Activated CD4-positive, alpha-beta memory T cell treated with anti-CD3 and anti-CD28 coated beads for 36 hours (primary cell): Measurements from ENCODE around the gene STMN3. TPM values are rescaled to one million over a fixed set of nuclear protein-coding genes. Genes with fewer than 3 reads are reported as not detected.

Source experiments
- CTCF ChIA-PET: fragments of 350-600 bp; sonication (Branson Sonifier 250); formaldehyde crosslinking; loops from one replicate; lab custom pipeline; 2021; ENCODE audit warnings: antibody characterized with exemption, inconsistent platforms; lab: Charles Lee
- POLR2A ChIA-PET: fragments of 350-600 bp; sonication (Branson Sonifier 250); formaldehyde crosslinking; loops from one replicate; lab custom pipeline; 2021; ENCODE audit warnings: antibody characterized with exemption; lab: Charles Lee
- DNase-seq: peaks from one replicate; pipeline ENCODE4 v3.0.0-alpha.2; 2020
- H3K27ac Mint-ChIP-seq: one replicate; pipeline ENCODE4 v1.8.0; 2021; ENCODE audit warnings: mixed read lengths
- H3K27me3 Mint-ChIP-seq: one replicate; pipeline ENCODE4 v1.8.0; 2021; ENCODE audit warnings: mixed read lengths
- H3K36me3 Mint-ChIP-seq: one replicate; pipeline ENCODE4 v1.8.0; 2021; ENCODE audit warnings: mixed read lengths
- H3K4me1 Mint-ChIP-seq: one replicate; pipeline ENCODE4 v1.8.0; 2021; ENCODE audit warnings: low read depth, mixed read lengths
- H3K4me3 Mint-ChIP-seq: one replicate; pipeline ENCODE4 v1.8.0; 2021; ENCODE audit warnings: mild to moderate bottlenecking, mixed read lengths
- H3K9me3 Mint-ChIP-seq: one replicate; pipeline ENCODE4 v1.8.0; 2021; ENCODE audit warnings: mixed read lengths
- intact Hi-C: fragments of 100-400 bp; cut with micrococcal nuclease; formaldehyde crosslinking; loops from one replicate; pipeline ENCODE4 v1.15.1; 2023
- total RNA-seq, 2 experiments: library from RNA; stranded (reverse); gene quantifications; one replicate each; pipeline ENCODE4 v1.2.3, GENCODE V29; 2021

The STMN3 gene
- total RNA-seq, 2 experiments from 2014 or later = 17.3 to 18.0 TPM

DNA sequence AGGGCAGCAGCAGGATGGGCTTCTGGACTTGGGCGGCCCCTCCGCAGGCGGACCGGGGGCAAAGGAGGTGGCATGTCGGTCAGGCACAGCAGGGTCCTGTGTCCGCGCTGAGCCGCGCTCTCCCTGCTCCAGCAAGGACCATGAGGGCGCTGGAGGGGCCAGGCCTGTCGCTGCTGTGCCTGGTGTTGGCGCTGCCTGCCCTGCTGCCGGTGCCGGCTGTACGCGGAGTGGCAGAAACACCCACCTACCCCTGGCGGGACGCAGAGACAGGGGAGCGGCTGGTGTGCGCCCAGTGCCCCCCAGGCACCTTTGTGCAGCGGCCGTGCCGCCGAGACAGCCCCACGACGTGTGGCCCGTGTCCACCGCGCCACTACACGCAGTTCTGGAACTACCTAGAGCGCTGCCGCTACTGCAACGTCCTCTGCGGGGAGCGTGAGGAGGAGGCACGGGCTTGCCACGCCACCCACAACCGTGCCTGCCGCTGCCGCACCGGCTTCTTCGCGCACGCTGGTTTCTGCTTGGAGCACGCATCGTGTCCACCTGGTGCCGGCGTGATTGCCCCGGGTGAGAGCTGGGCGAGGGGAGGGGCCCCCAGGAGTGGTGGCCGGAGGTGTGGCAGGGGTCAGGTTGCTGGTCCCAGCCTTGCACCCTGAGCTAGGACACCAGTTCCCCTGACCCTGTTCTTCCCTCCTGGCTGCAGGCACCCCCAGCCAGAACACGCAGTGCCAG lies 43.6 kb upstream of the STMN3 start, which contains the start of gene TNFRSF6B:
TNFRSF6B (plus strand) TSS at position 25 of the 729 bp plus-strand sequence; CDS start at position 141, 116 bp downstream.
- ChIA-PET POLR2A (interaction anchor here (0.6 to 1.9 kb wide), 3 partner anchors 10 to 366 kb away, joined by 3 to 8 read pairs (median 3); partner anchors contain the start of gene TCEA2), CTCF (interaction anchor here (0.7 kb wide), 2 partner anchors 14 to 167 kb away, joined by 3 read pairs; no protein-coding TSS in a partner anchor)
- Mint-ChIP-seq H3K27me3 (no peaks in the 10 kb centered on the region), H3K4me3 (peak within 1 kb of the TSS; percentile 59), H3K36me3 (peaks cover 19% of the 10 kb centered on the region), H3K4me1 (peaks cover 44% of the 10 kb centered on the region), H3K27ac (peak within 1 kb of the TSS; percentile 70), H3K9me3 (no peaks in the 10 kb centered on the region)
- peak; percentile 36 for DNase-seq
- intact Hi-C loops = loop anchor here (5.0 kb wide), 2 partner anchors 59 to 159 kb away; partner anchors contain the start of gene PTK6

DNA sequence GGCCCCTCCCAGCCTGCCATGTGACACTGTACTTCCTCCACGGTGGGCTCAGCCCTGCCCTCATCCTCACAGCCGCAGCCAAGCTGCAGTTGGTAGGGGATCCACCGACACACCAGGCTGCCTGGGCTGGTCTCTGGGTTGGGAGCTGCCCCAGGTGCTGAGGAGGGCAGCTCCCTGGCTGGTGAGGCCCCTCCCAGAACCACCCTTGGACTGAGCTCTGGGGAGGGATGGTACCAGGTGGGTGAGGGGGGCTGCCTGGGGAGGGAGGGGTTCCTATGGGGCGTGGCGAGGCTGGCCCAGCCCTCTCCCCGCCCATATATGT lies 43.0 kb upstream of the STMN3 start:
- Mint-ChIP-seq H3K27ac (no peak overlapping the region), H3K36me3 (peaks cover 20% of the 10 kb centered on the region), H3K9me3 (no peaks in the 10 kb centered on the region), H3K27me3 (no peaks in the 10 kb centered on the region), H3K4me3 (peak overlapping the region; percentile 12), H3K4me1 (peaks cover 41% of the 10 kb centered on the region)
- POLR2A ChIA-PET = interaction anchor here (1.9 kb wide), 1 partner anchor 9 kb away, joined by 8 read pairs; no protein-coding TSS in a partner anchor
- CTCF ChIA-PET = no interaction called here
- DNase-seq = peak; percentile 52
- intact Hi-C loops = loop anchor here (5.0 kb wide), 2 partner anchors 59 to 159 kb away; partner anchors contain the start of gene PTK6

DNA sequence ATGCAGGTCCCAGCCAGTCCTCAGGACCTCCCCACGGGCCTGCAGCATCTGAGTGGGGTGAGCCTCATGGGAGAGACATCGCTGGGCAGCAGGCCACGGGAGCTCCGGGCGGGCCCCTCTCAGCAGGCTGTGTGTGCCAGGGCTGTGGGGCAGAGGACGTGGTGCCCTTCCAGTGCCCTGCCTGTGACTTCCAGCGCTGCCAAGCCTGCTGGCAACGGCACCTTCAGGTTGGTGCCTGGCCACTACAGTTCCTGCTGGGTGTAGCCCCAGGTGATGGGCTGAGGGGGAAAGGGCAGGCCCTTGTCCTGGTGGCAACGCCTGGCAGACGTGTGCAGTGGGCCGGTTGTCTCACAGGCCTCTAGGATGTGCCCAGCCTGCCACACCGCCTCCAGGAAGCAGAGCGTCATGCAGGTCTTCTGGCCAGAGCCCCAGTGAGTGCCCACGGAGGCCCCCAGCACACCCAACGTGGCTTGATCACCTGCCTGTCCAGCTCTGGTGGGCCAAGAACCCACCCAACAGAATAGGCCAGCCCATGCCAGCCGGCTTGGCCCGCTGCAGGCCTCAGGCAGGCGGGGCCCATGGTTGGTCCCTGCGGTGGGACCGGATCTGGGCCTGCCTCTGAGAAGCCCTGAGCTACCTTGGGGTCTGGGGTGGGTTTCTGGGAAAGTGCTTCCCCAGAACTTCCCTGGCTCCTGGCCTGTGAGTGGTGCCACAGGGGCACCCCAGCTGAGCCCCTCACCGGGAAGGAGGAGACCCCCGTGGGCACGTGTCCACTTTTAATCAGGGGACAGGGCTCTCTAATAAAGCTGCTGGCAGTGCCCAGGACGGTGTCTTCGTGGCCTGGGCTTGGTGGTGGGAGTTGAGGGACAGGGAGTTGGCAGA lies 42.4 kb upstream of the STMN3 start:
- Mint-ChIP-seq H3K27ac (no peak overlapping the region), H3K27me3 (no peaks in the 10 kb centered on the region), H3K36me3 (peaks cover 21% of the 10 kb centered on the region), H3K4me1 (peaks cover 37% of the 10 kb centered on the region), H3K9me3 (no peaks in the 10 kb centered on the region), H3K4me3 (no peak overlapping the region)
- ChIA-PET POLR2A (interaction anchor here (0.6 to 1.9 kb wide), 3 partner anchors 9 to 955 kb away, joined by 3 to 8 read pairs (median 4); partner anchors contain the start of gene LIME1), CTCF (no interaction called here)
- intact Hi-C loops = loop anchor here (5.0 kb wide), 2 partner anchors 58 to 158 kb away; partner anchors contain the start of gene PTK6
- no peak for DNase-seq

DNA sequence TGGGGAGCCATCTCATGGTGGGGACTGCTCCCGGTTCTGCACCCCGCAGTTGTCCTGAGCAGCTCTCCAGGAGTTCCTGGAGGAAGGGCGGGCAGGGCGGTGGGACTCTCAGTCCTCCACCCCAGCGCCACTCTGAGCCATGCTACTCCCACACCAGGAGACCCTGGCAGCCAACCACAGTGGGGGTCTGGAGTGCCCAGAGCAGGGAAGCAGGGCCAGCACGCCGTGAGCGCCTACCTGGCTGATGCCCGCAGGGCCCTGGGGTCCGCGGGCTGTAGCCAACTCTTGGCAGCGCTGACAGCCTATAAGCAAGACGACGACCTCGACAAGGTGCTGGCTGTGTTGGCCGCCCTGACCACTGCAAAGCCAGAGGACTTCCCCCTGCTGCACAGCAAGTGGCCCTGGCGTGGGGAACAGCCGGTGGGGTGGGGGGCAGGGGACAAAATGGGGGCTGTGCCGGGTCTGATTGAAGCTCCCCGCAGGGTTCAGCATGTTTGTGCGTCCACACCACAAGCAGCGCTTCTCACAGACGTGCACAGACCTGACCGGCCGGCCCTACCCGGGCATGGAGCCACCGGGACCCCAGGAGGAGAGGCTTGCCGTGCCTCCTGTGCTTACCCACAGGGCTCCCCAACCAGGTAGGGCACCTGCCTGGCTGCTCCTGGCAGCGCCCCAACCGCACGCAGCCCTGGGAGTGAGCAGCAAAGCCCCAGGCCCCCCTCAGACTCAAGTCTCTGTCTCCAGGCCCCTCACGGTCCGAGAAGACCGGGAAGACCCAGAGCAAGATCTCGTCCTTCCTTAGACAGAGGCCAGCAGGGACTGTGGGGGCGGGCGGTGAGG lies 41.6 kb upstream of the STMN3 start:
- H3K4me3 Mint-ChIP-seq = no peak overlapping the region
- no peaks in the 10 kb centered on the region for H3K27me3 Mint-ChIP-seq
- POLR2A ChIA-PET = interaction anchor here (1.0 kb wide), 1 partner anchor 42 kb away, joined by 3 read pairs; the partner anchor contains the start of gene LIME1
- H3K36me3 Mint-ChIP-seq = peaks cover 21% of the 10 kb centered on the region
- intact Hi-C loops = loop anchor here (5.0 kb wide), 2 partner anchors 58 to 158 kb away; partner anchors contain the start of gene PTK6
- peaks cover 31% of the 10 kb centered on the region for H3K4me1 Mint-ChIP-seq
- H3K27ac Mint-ChIP-seq = no peak overlapping the region
- no peak for DNase-seq
- CTCF ChIA-PET = no interaction called here
- H3K9me3 Mint-ChIP-seq = no peaks in the 10 kb centered on the region

DNA sequence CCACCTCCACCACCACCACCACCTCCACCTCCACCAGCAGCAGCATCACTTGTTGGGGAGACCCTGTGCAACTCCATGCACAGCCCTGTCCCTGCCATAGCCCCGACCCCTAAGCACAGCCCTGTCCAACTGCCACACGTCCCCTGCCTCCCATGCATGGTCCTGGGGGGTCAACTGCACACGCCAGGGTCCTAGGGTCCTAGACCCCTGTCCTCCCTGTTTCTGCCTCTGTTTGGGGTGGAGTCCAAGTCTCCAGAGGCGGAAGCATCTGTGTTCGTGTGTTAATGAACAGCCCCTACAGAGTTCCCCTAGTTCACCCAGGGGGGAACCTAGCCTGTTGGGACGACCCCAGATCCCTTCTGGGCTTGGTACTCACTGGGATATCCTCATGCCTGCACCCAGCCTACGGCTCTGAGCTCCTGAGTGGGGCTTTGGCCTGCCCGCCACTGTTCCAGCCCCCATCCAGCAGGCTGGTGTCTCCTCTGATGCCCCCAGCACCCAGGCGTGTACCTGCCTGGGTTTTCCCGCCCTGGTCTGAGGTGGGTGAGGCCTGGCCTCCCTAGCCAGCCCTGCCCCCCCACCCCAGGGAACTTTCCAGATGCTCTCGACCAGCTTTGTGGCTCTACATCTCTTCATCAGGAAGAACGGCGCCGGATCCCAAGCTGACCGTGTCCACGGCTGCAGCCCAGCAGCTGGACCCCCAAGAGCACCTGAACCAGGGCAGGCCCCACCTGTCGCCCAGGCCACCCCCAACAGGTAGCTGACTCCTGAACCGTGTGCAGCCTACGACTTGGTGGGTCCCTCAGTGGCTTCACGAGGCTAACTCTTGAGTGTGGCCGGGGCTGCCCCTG lies 40.7 kb upstream of the STMN3 start:
- H3K4me3 Mint-ChIP-seq = peak overlapping the region; percentile 12
- no peaks in the 10 kb centered on the region for H3K9me3 Mint-ChIP-seq
- DNase-seq = no peak
- H3K36me3 Mint-ChIP-seq = peaks cover 21% of the 10 kb centered on the region
- no peaks in the 10 kb centered on the region for H3K27me3 Mint-ChIP-seq
- peaks cover 25% of the 10 kb centered on the region for H3K4me1 Mint-ChIP-seq
- POLR2A ChIA-PET = interaction anchor here (1.0 kb wide), 1 partner anchor 43 kb away, joined by 3 read pairs; the partner anchor contains the start of gene LIME1
- CTCF ChIA-PET = no interaction called here
- intact Hi-C loops = no loop called here
- peak overlapping the region; percentile 72 for H3K27ac Mint-ChIP-seq

DNA sequence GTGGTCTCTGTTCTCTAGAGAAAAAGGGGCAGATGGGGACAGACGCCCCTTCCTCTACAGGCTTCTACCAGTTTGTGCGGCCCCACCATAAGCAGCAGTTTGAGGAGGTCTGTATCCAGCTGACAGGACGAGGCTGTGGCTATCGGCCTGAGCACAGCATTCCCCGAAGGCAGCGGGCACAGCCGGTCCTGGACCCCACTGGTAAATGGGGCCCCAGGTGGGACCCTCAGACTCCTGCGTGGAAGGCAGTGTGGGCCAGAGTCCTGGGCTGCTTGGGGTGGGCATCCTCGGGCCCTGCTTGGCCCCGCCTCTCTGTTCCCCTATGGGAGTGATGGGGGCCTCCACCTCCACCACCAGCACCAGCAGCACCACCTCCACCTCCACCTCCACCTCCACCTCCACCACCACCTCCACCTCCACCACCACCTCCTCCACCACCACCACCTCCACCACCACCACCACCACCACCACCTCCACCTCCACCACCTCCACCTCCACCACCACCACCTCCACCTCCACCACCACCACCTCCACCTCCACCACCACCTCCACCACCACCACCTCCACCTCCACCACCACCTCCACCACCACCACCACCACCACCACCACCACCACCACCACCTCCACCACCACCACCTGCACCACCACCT lies 40.0 kb upstream of the STMN3 start:
- intact Hi-C loops = no loop called here
- Mint-ChIP-seq H3K4me1 (peaks cover 20% of the 10 kb centered on the region), H3K4me3 (no peak overlapping the region), H3K9me3 (no peaks in the 10 kb centered on the region), H3K27ac (no peak overlapping the region), H3K27me3 (no peaks in the 10 kb centered on the region), H3K36me3 (peaks cover 21% of the 10 kb centered on the region)
- ChIA-PET POLR2A (no interaction called here), CTCF (no interaction called here)
- DNase-seq = no peak

DNA sequence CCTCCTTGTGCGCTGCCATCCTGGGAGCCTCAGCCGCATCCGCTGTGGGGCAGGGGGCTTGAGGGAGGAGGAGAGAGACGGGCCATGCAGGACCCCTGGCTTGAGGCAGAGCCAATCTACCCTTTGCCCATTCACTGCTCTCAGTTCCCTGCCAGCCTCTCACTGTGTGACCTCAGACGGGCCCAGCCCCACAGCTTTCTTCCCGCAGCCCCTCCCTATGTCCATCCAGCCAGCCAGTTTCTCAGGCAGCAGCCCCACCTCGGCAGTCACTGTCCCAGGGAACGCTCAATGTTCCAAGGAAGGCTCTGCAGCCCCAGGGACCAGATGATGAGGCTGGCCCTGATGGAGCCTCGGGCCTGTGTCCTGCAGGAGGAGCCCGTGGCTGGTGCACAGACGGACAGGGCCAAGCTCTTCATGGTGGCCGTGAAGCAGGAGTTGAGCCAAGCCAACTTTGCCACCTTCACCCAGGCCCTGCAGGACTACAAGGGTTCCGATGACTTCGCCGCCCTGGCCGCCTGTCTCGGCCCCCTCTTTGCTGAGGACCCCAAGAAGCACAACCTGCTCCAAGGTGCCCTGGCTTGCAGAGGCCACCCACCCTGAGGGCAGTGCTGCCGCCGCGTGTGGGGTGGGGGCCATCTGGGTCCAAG lies 39.3 kb upstream of the STMN3 start:
- H3K27me3 Mint-ChIP-seq = no peaks in the 10 kb centered on the region
- H3K9me3 Mint-ChIP-seq = no peaks in the 10 kb centered on the region
- no peak for DNase-seq
- CTCF ChIA-PET = interaction anchor here (0.5 kb wide), 1 partner anchor 13 kb away, joined by 3 read pairs; no protein-coding TSS in a partner anchor
- H3K4me1 Mint-ChIP-seq = peaks cover 16% of the 10 kb centered on the region
- POLR2A ChIA-PET = no interaction called here
- peaks cover 18% of the 10 kb centered on the region for H3K36me3 Mint-ChIP-seq
- H3K27ac Mint-ChIP-seq = peak overlapping the region; percentile 34
- H3K4me3 Mint-ChIP-seq = no peak overlapping the region
- intact Hi-C loops = no loop called here

DNA sequence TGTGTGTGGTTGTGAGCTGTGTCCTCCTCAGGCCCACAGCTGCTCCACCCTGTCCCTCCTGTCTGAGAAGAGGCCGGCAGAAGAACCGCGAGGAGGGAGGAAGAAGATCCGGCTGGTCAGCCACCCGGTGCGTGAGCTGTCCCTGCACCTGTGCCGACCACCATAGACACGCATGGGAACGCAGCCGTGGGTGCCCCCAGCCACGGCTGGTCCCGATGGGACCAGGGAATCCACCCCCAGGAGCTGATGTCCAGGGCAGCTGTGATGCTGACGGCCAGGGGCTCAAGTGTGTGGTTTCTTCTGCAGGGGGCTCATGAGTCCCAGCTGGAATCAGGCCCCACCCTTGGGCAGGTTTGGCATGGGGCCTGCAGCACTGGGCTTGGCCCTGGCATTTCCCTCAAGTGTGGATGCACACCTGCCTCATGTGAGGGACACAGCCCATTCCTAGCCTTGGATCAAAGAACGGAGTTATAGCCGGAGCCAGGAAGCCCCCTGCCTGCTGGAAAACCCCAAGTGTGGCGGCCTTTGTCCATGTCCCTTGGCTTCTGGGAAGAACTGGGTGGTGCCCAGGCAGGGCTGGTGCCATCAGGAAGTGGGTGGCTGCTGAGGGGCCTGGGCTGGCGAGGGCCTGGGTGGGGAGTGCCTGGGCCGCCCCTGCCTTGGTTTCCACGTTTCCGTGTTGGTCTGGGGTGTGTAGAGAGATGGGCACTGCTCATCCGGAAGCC lies 38.6 kb upstream of the STMN3 start:
- DNase-seq = no peak
- Mint-ChIP-seq H3K9me3 (no peaks in the 10 kb centered on the region), H3K27ac (no peak overlapping the region), H3K4me3 (no peak overlapping the region), H3K4me1 (peaks cover 10% of the 10 kb centered on the region), H3K36me3 (peaks cover 15% of the 10 kb centered on the region), H3K27me3 (no peaks in the 10 kb centered on the region)
- ChIA-PET CTCF (interaction anchor here (0.5 kb wide), 1 partner anchor 12 kb away, joined by 3 read pairs; no protein-coding TSS in a partner anchor), POLR2A (no interaction called here)
- intact Hi-C loops = no loop called here

DNA sequence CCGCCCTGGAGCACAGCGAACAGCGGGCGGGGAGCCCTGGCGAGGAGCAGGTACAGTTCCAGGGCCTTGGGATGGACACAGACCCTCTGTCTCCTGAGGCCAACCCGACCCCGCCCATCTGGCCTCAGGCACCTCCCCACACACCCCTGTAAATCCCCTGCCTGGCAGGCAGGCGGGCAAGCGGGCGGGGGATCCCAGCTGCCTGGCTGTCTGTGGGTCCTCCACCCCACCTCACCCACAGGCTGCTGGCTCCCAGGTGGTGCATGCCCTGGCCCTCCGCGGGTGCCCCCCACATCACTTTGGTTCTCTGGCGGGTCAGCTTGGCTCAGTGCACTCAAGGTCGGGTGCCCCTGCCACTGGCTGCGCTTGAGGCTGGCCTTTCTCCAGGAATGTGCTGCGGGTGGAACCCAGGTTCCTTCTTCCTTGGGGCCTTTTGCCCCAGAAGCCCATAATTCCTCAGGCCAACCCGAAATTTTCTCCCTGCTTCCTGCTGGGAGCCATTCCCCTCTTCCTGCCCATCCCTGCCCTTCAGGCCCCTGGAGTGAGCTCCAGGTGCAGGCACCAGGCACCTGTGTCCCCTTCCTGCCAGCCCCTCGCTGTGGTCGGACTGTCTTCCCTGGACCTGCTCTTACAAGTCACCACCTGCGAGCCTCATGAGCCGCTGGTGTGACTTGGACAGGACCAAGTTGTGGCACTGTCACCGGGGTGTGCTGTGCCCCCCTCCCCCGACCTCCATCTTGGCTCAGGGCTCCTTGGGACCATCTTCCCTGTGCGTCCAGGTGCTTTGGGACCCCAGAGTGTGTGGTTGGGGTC lies 37.9 kb upstream of the STMN3 start:
- ChIA-PET POLR2A (no interaction called here), CTCF (no interaction called here)
- no peak for DNase-seq
- H3K36me3 Mint-ChIP-seq = peaks cover 15% of the 10 kb centered on the region
- no peaks in the 10 kb centered on the region for H3K9me3 Mint-ChIP-seq
- no peak overlapping the region for H3K4me3 Mint-ChIP-seq
- H3K4me1 Mint-ChIP-seq = peaks cover 15% of the 10 kb centered on the region
- H3K27ac Mint-ChIP-seq = no peak overlapping the region
- no peaks in the 10 kb centered on the region for H3K27me3 Mint-ChIP-seq
- intact Hi-C loops = no loop called here
